HUES6 (cell line): ENCODE measurements around the gene CERK.
"Not testable (repeated sequence)": the region's sequence is repeated elsewhere in the genome, so short reads cannot be mapped to it uniquely, and the experiment has no call there.

Source experiments
- H3K27ac ChIP-seq: 2 replicates; pipeline ENCODE4 v1.7.0; 2013; ENCODE audit warnings: low read depth, mild to moderate bottlenecking, low read length, inconsistent platforms
- H3K27me3 ChIP-seq: 2 replicates; pipeline ENCODE4 v1.6.1; 2013; ENCODE audit warnings: low read length; ENCODE audit not compliant: control insufficient read depth, insufficient read depth
- H3K36me3 ChIP-seq: 2 replicates; pipeline ENCODE4 v1.6.1; 2013; ENCODE audit warnings: low read length; ENCODE audit not compliant: control insufficient read depth, insufficient read depth
- H3K4me1 ChIP-seq: 2 replicates; pipeline ENCODE4 v1.6.1; 2013; ENCODE audit warnings: low read length; ENCODE audit not compliant: control insufficient read depth, insufficient read depth
- H3K4me3 ChIP-seq: 2 replicates; pipeline ENCODE4 v1.5.1; 2013; ENCODE audit warnings: low read depth, low read length
- H3K9ac ChIP-seq: one replicate; pipeline ENCODE4 v1.6.1; 2013; ENCODE audit warnings: mild to moderate bottlenecking, low read length
- H3K9me3 ChIP-seq: 2 replicates; pipeline ENCODE4 v1.6.1; 2013; ENCODE audit warnings: low read depth, low read length; ENCODE audit not compliant: control insufficient read depth, insufficient read depth

The CERK gene

GRCh38 chr22:46637711-46638600, 100.1 kb downstream of the CERK start:
- no peaks in the 10 kb centered on the region for H3K36me3 ChIP-seq

GRCh38 chr22:46636221-46637002, 101.6 kb downstream of the CERK start:
- H3K27me3 ChIP-seq, result no peaks in the 10 kb centered on the region
- H3K9me3 ChIP-seq, result no peaks in the 10 kb centered on the region
- peaks cover 14% of the 10 kb centered on the region; the same call in 1 of the 2 replicates for H3K4me1 ChIP-seq
- H3K36me3 ChIP-seq, result no peaks in the 10 kb centered on the region
- H3K9ac ChIP-seq, result no peak overlapping the region
- H3K4me3 ChIP-seq, result no peak overlapping the region
- H3K27ac ChIP-seq, result 0 out of 2 replicates have a peak overlapping the region, but pooled peaks have one; percentile 8

More at GRCh38 chr22:46637711-46638600, 100.1 kb downstream of the CERK start:
- H3K4me3 ChIP-seq, result no peak overlapping the region
- peaks cover 14% of the 10 kb centered on the region; the same call in 1 of the 2 replicates for H3K4me1 ChIP-seq
- H3K9me3 ChIP-seq, result no peaks in the 10 kb centered on the region
- no peak overlapping the region for H3K27ac ChIP-seq
- H3K27me3 ChIP-seq, result no peaks in the 10 kb centered on the region
- H3K9ac ChIP-seq, result no peak overlapping the region

GRCh38 chr22:46635756-46636155, 102.3 kb downstream of the CERK start:
- no peaks in the 10 kb centered on the region for H3K27me3 ChIP-seq
- no peak overlapping the region for H3K4me3 ChIP-seq
- no peak overlapping the region for H3K27ac ChIP-seq
- no peak overlapping the region for H3K9ac ChIP-seq
- H3K4me1 ChIP-seq, result peaks cover 14% of the 10 kb centered on the region; the same call in 1 of the 2 replicates
- no peaks in the 10 kb centered on the region for H3K36me3 ChIP-seq
- no peaks in the 10 kb centered on the region for H3K9me3 ChIP-seq

- H3K9ac ChIP-seq, H3K9me3 ChIP-seq, H3K27ac ChIP-seq, H3K27me3 ChIP-seq, H3K36me3 ChIP-seq, H3K4me3 ChIP-seq: not testable (repeated sequence)
- peaks cover 14% of the 10 kb centered on the region; the same call in 1 of the 2 replicates for H3K4me1 ChIP-seq
These were observed 102.9 kb downstream of the CERK start for GRCh38 chr22:46634973-46635685.
